HG03064 (cell line): Measurements from ENCODE around the gene KCTD19.
"Not testable (repeated sequence)": the region's sequence is repeated elsewhere in the genome, so short reads cannot be mapped to it uniquely, and the experiment has no call there.

Source experiments
- ATAC-seq: cut with Tn5 transposase; IDR thresholded peaks from one replicate; pipeline ENCODE4 v1.9.1; 2021; ENCODE audit warnings: low read depth; ENCODE audit not compliant: unreplicated experiment

The KCTD19 gene

GRCh38 chr16:67326472-67327309, at the start of gene KCTD19, which contains the start of gene LRRC36:
Gene KCTD19, minus strand, starts transcription at chr16:67326741. Its CDS starts 34 bp downstream, at chr16:67326707.
Gene LRRC36, plus strand, starts transcription at chr16:67326815. Its CDS starts 48 bp downstream, at chr16:67326863.
- no peak for ATAC-seq

- not testable (repeated sequence) for ATAC-seq
Observed at GRCh38 chr16:67376012-67376411, 49.5 kb upstream of the KCTD19 start.

- ATAC-seq = no peak
Observed at GRCh38 chr16:67372664-67373063, 46.1 kb upstream of the KCTD19 start.

- no peak for ATAC-seq
Observed at GRCh38 chr16:67370661-67371060, 44.1 kb upstream of the KCTD19 start.

DNA sequence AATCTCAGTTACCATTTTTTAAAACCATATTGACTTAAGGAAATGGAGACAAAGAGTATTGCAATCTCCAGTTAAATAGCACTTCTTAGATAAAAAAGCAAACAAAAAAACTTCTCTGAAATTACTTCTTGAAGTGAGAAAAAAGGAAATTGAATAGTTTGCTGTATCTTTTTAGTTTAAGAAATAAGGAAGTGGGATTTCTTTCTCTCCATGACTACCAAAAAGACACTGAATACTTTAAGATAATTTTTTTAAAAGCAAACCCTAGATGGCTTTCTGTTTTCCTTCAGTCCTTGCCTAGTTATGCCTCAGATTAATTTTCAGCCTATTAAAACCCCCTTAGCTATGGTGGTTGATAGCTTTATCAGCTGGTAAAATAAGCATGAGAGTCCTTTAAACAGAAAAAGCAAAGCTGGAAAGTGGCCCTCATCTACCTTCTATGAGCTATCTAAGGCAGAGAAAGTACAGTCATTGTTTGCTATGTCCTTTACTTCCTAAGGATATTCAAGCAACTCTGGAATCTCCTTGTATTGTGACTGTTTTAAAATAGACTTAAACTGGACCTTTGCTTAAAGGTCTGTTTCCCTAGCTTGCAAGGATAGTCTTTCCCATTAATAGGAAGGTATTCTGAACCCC, 38.2 kb upstream of the KCTD19 start:
- no peak for ATAC-seq

- ATAC-seq = no peak
Observed at GRCh38 chr16:67361038-67361437, 34.5 kb upstream of the KCTD19 start.

DNA sequence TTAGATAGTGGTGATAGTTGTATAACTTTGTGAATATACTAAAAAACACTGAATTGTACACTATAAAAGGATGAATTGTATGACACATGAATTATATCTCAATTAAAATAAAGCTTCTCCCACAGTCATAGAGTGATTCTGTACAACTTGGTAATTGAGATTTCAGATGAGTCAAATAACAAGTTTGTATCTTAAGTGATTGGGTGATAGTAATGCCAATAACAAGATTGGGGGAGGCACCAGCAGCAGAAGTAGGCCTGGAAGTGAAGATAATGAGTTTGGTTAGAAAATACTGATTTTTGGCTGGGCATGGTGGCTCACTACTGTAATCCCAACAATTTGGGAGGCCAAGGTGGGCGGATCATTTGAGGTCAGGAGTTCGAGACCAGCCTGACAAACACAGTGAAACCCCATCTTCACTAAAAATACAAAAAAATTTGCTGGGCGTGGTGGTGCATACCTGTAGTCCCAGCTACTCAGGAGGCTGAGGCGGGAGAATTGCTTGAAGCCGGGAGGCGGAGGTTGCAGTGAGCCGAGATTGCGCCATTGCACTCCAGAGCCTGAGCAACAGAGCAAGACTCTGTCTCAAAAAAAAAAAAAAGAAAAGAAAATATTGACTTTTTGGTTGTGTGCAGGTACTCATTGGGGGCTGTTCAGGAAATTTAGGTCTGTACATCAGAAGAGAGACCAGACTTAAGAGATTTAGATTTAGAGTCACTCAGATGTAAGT, 33.2 kb upstream of the KCTD19 start:
- ATAC-seq = not testable (repeated sequence)

DNA sequence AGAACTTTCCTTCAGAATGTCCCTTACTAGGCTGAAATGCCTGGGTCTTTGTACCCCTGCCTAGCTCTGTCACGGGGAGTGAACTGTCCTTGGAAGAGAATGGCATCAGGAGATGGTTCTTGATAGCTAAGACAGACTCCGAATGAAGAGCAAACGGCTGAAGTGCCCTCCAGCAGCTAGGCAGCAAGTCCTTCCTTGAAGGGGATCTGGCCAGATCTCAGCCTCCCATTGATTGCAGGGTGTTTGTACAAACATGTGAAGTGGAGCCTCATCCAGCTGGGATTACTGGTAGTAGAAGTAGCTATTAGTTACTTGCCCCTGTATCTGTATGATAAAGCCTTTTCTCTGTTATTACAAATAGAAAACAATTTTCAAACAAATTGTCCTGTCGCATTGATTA, 31.0 kb upstream of the KCTD19 start:
- ATAC-seq = no peak

- no peak for ATAC-seq
Observed at GRCh38 chr16:67356396-67356795, 29.9 kb upstream of the KCTD19 start.

DNA sequence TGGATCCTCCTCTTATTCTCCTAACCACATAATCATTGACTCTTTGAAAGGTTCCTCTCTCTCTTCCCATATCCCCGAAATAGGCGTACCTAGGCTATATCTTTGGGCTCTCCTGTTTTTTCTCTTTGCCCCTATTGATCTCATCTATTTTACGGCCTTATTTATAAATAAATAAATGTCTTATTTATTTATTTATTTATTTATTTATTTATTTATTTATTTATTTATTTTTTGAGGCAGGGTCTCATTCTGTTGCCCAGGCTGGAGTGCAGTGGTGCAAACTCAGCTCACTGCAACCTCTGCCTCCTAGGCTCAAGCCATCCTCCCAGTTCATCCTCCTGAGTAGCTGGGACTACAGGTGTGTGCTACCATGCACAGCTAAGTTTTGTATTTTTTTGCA, 25.9 kb upstream of the KCTD19 start:
- ATAC-seq = not testable (repeated sequence)

- ATAC-seq = no peak
Observed at GRCh38 chr16:67350324-67350723, 23.8 kb upstream of the KCTD19 start.

GRCh38 chr16:67349172-67349571, 22.6 kb upstream of the KCTD19 start:
- ATAC-seq = no peak

DNA sequence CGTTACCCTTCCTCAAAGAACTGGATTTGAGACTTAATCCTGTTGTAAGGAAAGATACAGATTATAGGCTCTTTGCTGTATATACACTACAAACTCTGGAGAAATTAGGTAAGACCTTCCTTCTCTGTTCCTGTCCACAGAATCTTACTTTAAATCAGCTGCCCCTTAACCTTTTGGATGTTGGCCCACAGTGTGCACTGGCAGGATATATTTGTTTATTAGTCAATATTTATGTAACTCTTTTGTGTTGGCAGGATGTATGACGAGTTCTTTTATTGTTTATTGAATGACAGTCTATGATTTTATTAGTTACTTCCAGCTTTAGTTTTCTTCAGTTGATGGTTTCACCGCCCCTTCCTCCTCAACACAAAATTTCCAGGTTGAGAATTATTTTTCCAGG, 19.8 kb upstream of the KCTD19 start:
- ATAC-seq = no peak

- no peak for ATAC-seq
Observed at GRCh38 chr16:67345401-67345800, 18.9 kb upstream of the KCTD19 start.

GRCh38 chr16:67342616-67343015, 16.1 kb upstream of the KCTD19 start:
- ATAC-seq = no peak

GRCh38 chr16:67341250-67341649, 14.7 kb upstream of the KCTD19 start:
- no peak for ATAC-seq

DNA sequence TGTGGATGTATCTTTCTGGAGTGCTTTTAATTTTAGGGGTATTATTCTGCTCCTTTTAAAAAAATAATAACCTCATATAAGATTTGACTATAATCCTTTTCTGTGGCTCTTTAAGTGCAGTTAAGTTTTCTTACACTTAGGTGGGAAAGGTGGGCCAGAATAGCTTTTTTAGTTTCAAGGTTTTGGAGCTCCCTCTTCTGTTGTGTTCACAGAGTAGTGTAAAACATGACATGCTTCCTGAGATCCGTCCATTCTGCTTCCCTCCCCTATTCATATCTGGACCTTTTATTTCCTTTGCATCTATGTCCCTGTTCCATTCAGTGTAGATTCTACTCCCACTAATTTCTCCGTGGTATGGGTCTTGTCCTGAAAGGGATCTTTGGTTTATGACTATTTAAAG, 12.9 kb upstream of the KCTD19 start:
- no peak for ATAC-seq

DNA sequence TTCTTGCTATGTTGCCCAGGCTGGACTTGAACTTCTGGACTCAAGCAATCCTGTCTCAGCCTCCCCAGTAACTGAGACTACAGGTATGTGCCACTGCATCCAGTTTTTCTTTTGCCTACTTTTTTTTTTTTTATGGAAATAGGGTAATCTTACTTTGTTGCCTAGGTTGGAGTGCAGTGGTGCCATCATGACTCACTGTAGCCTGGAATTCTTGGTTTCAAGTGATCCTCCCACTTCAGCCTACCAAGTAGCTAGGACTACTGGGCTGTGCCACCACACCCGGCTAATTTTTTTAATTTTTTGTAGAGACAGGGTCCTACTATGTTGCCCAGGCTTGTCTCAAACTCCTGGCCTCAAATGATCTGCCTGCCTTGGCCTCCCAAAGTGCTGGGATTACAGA, 10.1 kb upstream of the KCTD19 start:
- no peak for ATAC-seq

GRCh38 chr16:67336116-67336515, 9.6 kb upstream of the KCTD19 start:
- no peak for ATAC-seq

DNA sequence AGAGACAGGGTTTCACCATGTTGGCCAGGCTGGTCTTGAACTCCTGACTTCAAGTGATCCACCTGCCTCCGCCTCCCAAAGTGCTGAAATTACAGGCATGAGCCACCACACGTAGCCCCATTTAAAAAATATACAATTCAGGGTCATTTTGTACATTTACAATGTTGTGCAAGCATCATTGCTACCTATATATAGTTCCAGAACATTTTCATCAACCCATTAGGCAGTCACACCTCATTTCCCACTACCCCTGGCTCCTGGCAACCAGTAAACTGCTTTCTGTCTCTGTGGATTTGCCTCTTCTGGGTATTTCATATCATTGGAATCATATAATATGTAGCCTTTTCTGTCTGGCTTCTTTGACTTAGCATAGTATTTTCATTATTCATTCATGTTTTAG, 6.8 kb upstream of the KCTD19 start:
- no peak for ATAC-seq

DNA sequence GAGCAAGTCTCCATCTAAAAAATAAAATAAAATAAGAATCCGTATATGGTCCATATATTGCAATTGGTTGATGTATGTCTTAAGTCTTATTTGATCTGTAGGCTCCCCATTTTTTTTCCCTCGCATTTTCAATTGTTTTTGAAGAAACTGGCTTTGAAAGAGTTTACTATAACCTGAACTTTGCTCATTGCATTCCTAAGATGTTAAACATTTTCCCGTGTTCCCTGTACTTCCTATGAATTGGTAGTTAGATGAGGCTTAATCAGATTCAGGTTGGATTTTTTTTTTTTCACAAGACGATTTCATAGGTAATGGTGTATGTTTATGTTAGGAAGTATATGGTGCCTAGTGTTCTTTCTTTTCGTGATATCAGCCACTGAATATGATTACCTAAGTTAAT, 3.4 kb upstream of the KCTD19 start:
- ATAC-seq = no peak
